ENCODE measurements around the gene CFHR4.
"Not testable (repeated sequence)": the region's sequence is repeated elsewhere in the genome, so short reads cannot be mapped to it uniquely, and the experiment has no call there.

The CFHR4 gene

DNA sequence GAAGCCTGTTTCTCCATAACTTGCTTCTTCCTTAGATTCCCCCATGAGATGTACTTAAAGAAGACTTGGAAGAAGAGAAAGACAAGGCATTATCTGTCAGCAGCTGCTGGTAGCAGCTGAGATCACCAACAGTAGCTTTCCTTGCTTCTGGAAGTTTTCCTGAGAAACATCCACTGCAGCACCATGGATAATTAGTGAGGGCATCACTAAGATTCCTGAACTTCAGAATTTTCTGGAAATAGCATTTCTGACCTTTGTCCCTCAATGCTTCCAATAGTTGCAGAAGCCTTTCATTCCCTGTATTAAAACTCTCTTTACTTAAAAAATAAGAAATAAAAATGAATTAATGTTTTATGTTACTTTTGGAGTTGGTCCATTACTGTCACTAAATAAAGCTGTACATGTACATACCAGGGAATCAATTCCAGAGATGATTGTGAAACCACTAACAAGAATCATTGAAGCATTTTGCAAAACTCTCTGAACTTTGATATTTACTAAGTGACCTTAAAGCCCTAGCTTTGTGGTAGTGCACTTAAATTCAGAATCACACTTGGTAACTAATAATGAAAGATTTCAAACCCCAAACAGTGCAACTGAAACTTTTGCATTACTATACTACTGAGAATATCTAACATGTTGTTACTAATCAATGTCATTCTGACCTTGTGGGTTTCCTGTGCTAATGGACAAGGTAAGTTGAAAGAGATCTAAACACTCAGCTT lies at the start of gene CFHR4:
Gene CFHR4 (plus strand): TSS at position 538 of the 725 bp plus-strand sequence. CDS start 99 bp downstream, at position 637.
- DNase-seq (ENCODE audit: low read depth), result no peak

- DNase-seq (ENCODE audit: low read depth), result not testable (repeated sequence)
Measured at GRCh38 chr1:196849613-196850492, 38.0 kb upstream of the CFHR4 start.

DNA sequence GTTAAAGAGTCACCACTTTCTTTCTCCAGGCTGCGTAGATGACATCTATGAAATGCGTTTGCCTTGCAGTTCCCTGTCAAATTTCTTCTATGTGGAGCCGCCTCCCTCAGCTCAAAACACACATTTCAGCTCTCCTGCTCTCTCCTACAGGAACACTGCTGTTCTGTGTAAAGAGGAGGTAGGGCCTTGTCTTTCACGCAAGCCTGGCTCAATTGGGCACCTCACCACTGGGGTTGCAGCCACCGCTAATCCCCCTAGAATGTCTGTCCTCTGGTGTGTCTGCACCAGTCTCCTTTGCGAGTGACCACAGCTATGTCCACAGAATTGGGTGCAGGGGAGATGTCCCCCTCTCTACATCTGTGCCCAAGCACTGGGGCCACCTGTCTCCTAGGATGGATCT lies 31.8 kb upstream of the CFHR4 start:
- no peak for DNase-seq (ENCODE audit: low read depth)

DNA sequence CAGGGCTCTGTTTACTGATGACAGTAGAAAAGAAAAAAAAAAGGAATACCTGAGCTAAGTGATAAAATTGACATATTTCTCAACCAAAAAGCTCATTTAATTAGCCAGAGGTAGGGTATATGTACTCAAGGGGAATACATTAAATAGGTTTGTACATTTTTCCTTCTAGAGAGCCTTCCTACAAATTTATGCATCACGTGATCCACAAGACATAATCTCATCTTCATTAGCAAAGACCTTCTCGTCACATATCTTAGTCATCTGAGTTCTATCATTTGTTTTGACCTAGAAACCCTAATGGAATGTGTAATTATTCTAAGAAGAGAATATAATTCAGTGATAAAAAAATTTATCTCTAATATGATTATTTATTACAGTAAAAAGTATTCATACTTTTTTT lies 30.7 kb upstream of the CFHR4 start:
- no peak for DNase-seq (ENCODE audit: low read depth)

DNA sequence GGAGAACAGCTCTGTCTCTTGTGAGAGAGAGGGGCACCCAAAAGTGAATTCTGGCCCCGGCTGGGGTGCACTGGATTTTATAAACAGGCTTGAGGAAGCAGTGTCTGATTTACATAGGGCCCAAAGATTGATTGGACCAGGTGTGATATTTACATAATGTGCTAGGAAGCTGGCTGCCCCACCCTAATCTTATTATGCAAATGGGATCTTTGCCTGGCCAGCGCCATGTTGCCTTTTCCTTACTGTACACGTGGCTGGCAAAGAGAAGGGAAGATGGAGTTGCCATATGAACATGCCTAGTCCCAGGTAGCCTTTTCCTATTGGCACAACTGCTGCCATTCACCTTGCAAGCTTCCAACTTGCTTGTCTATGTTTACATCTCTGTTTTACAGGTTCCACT lies 29.0 kb upstream of the CFHR4 start:
- DNase-seq (ENCODE audit: low read depth), result no peak

- DNase-seq (ENCODE audit: low read depth), result no peak
Measured at GRCh38 chr1:196860323-196860884, 27.4 kb upstream of the CFHR4 start.

DNA sequence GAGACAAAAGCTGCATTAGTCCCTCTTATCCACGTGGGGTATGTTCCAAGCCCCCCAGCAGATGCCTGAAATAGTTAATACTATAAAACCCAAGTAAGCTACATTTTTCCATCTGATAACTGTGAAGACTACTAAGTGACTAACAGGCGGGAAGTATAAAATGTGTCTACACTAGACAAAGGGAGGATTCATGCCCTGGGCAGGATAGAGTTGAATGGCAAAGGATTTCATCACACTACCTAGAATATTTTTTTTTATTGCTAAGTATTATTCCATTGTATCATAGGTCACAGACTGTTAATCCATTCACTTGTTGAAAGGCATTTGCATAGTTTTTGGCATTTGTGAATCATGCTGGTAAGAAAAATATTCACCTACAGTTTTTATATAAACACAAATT lies 26.4 kb upstream of the CFHR4 start:
- no peak for DNase-seq (ENCODE audit: low read depth)

DNA sequence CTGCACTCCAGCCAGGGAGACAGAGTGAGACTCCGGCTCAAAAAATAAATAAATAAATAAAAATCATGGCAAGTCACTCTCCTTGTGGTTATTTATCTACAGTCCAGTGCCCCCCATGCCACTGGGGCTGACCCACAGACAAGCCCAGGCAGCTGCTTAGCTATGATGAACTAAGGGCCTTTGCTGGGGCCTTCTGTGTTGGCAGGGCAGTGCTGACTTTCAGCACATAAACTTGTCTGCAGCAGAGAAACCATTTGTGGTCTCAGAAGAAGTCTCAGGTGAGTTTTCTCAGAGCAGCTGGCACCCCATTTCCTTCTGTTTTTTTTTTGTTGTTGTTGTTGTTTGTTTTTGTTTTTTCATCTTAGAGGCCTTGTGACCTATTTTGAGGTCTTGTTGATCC lies 20.9 kb upstream of the CFHR4 start:
- DNase-seq (ENCODE audit: low read depth), result no peak

DNA sequence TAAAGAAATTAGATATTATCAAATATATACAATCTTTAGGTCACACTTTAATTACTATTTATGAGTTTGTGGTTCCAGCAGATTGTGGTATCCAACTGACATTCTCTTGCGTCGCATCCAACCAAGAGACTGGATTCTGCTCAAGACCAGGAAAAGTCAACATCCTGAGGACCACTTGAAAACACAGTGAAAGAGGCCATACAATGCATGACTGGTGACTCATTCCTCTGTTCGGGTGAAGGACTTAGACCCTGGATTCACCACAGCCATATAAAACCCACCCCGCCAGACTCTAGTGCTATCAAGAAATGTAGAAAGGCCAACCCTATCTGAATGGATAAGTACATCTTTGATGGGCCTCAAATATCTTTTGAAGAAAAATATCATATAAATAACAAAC lies 14.5 kb upstream of the CFHR4 start:
- no peak for DNase-seq (ENCODE audit: low read depth)

DNA sequence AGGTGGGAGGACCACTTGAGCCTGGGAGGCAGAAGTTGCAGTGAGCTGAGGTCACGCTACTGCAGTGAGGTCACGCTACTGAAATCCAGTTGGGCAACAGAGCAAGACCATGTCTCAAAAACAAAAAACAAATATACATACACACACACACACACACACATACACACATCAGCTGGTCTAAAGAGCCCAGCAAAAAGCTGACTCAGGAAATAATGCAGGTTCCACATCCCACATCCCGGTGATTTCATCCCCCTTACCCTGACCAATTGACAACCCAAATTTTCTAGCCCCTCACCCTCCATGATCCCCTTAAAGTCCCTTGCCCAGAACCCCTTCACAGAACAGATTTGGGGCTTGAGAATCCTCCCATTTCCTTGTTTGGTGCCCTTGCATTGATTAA lies 11.9 kb upstream of the CFHR4 start:
- no peak for DNase-seq (ENCODE audit: low read depth)

- no peak for DNase-seq (ENCODE audit: low read depth)
Measured at GRCh38 chr1:196877964-196878363, 9.9 kb upstream of the CFHR4 start.

DNA sequence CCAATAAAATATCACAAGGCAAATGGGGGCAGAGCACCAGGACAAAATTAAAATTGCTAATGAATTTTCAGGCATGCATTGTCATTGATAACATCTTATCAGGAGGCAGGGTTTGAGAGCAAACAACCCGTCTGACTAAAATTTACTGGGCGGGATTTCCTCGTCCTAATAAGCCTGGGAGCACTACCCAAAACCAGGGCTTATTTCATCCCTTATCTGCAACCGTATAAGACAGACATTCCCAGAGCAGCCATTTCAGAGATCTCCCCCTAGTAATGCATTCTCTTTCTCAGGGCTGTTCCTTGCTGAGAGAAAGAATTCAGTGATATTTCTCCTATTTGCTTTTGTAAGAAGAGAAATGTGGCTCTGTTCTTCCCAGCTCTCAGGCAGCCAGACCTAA lies 1.3 kb upstream of the CFHR4 start:
- not testable (repeated sequence) for DNase-seq (ENCODE audit: low read depth)

GRCh38 chr1:196890668-196891067 lies 2.8 kb downstream of the CFHR4 start:
- DNase-seq (ENCODE audit: low read depth), result no peak

DNA sequence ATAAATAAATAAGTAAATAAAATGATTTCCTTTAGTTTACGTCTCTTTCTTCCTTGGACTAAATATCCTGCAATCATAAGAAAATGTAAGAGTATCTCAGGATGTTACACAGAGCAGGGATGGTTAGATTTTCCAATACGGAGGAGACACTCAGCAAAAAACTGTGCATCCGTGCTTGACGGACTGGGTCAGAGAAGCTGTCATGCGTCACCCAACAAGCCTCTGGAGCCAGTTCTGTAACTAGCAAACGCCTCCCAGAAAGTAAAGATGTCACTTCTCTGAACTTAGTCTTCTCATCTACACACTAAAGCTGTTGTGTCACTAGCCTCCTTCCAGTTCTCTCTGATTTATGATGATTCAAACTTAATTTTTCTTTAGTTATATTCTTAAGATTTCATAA lies 3.4 kb downstream of the CFHR4 start:
- no peak for DNase-seq (ENCODE audit: low read depth)

DNA sequence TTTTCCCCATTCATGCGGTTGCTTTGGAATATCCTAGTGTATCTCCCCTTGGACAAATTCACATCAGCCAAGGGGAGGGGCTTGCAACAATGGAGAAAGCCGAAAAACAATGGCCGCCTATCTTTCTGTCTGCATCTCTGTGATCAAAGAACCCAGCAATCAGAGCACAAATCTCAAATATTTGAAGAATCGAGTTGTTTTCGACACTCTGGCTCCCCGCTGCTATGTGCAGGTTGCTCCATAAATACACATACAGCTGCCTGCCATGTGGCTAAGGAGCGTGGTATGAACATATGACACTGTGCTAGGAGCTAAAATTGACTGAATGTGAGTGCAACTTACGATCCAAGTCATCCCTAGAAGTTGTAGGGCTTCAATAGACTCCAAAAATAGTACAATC lies 8.5 kb downstream of the CFHR4 start:
- DNase-seq (ENCODE audit: low read depth), result no peak

DNA sequence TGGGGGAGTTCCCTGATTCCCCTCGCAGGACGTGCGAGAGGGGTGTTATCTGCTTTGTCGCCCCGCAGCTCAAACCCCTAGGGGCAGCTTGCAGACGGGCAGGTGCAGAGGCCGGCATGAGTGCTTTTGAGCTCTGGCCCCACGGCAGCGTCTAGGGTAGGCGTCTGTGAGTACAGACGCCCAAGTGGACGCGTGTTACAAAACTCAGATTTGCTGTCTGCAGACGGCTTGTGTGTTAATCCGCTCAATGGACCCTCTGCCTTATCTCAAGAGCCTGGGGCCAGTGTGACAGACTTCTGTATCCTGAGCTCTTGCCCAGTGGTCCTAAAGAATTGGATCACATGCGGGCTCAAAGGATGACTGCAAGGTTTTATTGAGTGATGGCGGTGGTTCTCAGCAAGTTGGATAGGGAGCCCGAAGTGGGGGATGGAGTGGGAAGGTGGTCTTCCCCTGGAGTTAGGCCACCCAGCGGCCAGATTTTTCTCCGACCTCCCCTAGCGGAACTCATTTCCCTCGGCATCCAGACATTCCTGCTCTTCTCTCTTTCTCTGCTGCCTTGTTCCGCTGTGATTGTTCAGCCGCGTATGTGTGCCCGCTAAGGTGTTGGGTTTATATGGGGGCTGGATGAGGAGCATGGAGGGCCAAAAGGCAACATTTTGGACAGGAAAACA lies 9.4 kb downstream of the CFHR4 start:
- DNase-seq (ENCODE audit: low read depth), result no peak

DNA sequence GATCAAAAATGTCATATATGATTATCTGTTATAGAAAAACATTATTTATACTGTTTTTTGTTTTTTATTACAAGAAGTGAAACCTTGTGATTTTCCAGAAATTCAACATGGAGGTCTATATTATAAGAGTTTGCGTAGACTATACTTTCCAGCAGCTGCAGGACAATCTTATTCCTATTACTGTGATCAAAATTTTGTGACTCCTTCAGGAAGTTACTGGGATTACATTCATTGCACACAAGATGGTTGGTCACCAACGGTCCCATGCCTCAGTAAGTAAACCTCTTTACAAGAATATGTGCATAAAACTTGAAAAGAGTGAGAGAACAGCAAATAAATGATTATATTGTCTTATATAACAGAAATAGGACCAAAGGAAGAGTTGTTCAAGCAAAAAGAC lies 14.5 kb downstream of the CFHR4 start:
- no peak for DNase-seq (ENCODE audit: low read depth)

DNA sequence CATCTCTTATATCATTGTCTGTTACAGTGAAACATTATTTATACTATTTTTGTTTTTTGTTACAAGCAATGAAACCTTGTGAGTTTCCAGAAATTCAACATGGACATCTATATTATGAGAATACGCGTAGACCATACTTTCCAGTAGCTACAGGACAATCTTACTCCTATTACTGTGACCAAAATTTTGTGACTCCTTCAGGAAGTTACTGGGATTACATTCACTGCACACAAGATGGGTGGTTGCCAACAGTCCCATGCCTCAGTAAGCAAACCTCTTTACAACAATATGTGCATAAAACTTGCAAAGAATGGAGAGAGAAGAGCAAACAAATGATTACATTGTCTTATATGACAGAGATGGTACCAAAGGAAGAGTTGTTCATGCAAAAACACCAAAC lies 22.4 kb downstream of the CFHR4 start:
- DNase-seq (ENCODE audit: low read depth), result no peak

DNA sequence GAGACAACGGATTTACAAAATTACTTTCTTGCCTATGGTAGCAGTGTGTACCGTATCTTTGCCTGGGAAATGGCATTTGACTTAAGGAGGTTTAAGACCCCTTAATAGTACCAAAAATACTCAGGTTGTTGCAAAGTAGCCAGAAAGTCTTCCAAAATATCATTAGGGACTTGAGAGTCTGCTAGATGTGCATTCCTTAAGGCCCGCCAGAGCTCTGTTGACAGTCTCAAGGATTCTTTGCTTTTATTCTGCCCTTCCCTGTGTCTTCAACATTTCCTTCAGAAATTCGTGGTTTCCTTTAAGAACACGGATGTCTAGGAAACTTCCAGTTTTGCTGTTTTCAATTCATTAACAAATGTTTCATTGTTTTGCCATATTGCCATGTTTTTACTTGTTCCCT lies 24.4 kb downstream of the CFHR4 start:
- DNase-seq (ENCODE audit: low read depth), result not testable (repeated sequence)

DNA sequence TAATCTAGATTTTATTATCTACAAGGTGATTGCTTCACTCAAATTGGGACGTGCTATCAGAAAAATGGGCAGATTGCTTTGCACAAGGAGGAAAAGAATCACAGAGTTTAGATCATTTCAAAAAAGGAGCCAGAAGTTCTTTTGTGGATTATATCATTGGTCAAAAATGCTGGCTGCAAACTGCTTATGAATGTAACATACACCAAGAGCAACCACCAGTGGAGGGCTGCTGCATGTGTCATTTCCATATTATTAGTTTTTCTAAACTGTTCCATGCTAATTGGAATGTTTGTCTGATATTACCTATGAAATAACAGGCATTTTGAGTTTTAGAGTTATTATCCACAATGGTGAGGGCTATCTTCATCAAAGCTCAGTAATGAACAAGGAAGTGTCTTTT lies 39.0 kb downstream of the CFHR4 start:
- not testable (repeated sequence) for DNase-seq (ENCODE audit: low read depth)

GRCh38 chr1:196932853-196933252 lies 45.0 kb downstream of the CFHR4 start:
- DNase-seq (ENCODE audit: low read depth), result not testable (repeated sequence)

DNA sequence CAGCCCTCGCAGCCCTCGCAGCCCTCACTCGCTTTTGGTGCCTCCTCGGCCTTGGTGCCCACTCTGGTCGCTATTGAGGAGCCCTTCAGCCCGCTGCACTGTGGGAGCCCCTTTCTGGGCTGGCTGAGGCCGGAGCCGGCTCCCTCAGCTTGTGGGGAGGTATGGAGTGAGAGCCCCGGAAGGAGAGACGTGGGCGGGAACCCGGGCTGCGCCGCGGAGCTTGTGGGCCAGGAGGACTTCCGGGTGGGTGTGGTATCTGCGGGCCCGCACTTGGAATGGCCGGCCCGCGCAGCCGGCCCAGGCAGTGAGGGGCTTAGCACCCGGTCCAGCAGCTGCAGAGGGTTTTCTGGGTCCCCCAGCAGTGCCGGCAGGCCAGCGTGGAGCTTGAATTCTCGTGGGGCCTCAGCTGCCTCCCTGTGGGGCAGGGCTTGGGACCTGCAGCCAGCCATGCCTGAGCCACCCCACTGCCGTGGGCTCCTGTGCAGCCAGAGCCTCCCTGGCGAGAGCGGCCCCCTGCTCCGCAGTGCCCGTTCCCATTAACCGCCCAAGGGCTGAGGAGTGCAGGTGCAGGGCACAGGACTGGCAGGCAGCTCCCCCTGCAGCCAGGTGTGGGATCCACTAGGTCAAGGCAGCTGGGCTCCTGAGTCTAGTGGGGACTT lies 45.8 kb downstream of the CFHR4 start:
- DNase-seq (ENCODE audit: low read depth), result no peak

Measured in stimulated activated CD8-positive, alpha-beta memory T cell treated with anti-CD3 and anti-CD28 coated beads, Interleukin-12 subunit alpha, Interleukin-12 subunit beta, amount 100 ng/mL, for 1 hour (primary cell).